BE2C (cell line): ENCODE results near the gene FIG4.

Experiments
- DNase-seq: peaks from one replicate; pipeline ENCODE4 v3.0.0-alpha.2; 2020
- H3K27me3 ChIP-seq: fragments of 250-450 bp; sonication (Bioruptor Pico); 2 replicates; pipeline ENCODE4 v1.5.1; 2020; ENCODE audit warnings: mild to moderate bottlenecking
- H3K36me3 ChIP-seq: fragments of 250-450 bp; sonication (Bioruptor Pico); 2 replicates; pipeline ENCODE4 v1.5.1; 2020; ENCODE audit warnings: mild to moderate bottlenecking
- H3K4me1 ChIP-seq: fragments of 250-450 bp; sonication (Bioruptor Pico); 2 replicates; pipeline ENCODE4 v1.5.1; 2020
- H3K4me3 ChIP-seq: 2 replicates; pipeline ENCODE4 v1.5.1; 2011; ENCODE audit warnings: low read depth, low read length
- H3K9me3 ChIP-seq: fragments of 250-450 bp; sonication (Bioruptor Pico); 2 replicates; pipeline ENCODE4 v1.5.1; 2020
- TF ChIP-seq, protein P1 (sequence below): IDR thresholded peaks from 2 replicates; pipeline ENCODE4 v1.5.1; 2012; ENCODE audit warnings: mild to moderate bottlenecking, low read depth, low read length

FIG4 gene

DNA sequence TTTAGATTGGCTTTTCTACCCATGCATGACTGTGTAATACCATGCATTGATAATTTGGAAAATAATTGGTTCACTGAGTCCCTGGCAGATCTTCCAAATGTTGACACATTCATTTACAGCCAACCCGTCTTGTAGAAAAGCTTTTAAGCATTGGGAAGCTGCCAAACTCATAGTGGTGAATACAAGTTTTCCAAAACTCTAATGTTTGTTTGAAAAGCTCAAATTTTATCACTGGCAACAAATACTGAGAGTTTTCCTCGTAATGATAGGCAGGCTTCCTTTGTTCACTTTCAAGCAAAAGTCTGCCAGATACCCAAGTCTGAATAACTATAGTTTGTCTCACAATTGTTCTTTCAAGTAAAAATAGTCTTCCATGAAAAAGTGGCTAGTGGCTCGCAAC is 143.0 kb downstream of the FIG4 start:
- Histone ChIP-seq H3K36me3 (no peaks in the 10 kb centered on the region), H3K4me1 (no peaks in the 10 kb centered on the region), H3K4me3 (no peak overlapping the region), H3K9me3 (no peaks in the 10 kb centered on the region), H3K27me3 (no peaks in the 10 kb centered on the region)
- DNase-seq = no peak
- TF ChIP-seq, protein P1, sequence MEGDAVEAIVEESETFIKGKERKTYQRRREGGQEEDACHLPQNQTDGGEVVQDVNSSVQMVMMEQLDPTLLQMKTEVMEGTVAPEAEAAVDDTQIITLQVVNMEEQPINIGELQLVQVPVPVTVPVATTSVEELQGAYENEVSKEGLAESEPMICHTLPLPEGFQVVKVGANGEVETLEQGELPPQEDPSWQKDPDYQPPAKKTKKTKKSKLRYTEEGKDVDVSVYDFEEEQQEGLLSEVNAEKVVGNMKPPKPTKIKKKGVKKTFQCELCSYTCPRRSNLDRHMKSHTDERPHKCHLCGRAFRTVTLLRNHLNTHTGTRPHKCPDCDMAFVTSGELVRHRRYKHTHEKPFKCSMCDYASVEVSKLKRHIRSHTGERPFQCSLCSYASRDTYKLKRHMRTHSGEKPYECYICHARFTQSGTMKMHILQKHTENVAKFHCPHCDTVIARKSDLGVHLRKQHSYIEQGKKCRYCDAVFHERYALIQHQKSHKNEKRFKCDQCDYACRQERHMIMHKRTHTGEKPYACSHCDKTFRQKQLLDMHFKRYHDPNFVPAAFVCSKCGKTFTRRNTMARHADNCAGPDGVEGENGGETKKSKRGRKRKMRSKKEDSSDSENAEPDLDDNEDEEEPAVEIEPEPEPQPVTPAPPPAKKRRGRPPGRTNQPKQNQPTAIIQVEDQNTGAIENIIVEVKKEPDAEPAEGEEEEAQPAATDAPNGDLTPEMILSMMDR = no peak

DNA sequence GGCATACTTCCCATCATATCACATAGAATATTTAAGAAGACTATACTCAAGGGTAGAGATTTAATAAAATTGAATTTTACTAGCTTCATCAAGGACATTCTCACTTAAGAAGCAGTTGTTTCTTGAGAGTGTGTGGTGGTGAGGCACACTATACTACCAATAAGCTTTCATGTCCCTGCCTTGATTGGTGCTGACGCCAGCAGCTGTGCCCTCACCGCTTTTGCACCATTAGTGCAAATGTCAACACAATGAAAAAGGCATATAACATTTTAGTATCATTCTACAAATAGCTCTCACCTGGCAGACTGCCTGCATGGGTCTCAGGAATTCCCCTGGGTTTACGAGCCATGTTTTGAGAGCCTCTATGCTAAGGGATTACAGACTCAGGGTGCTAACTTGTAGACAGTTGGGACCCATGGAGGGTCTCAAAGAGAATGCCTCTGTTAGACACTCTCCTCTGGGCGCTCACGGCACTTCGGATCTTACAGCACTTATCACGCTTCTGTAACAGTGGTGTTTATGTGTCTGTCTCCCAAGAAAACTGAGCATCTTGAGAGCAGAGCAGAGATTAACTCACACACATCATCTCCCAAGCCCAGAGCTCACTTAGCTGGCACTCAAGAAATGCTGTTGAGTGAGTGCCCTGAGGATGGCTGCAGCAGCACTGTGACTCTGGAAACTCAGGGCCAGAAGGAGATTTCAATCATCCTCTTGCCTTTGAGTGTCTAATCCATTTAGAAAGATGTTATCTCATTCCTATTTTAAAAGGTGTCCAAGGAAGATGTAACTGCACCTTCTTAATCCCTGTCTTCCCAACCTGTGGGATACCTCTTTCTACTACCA is 143.7 kb downstream of the FIG4 start:
- DNase-seq = no peak

DNA sequence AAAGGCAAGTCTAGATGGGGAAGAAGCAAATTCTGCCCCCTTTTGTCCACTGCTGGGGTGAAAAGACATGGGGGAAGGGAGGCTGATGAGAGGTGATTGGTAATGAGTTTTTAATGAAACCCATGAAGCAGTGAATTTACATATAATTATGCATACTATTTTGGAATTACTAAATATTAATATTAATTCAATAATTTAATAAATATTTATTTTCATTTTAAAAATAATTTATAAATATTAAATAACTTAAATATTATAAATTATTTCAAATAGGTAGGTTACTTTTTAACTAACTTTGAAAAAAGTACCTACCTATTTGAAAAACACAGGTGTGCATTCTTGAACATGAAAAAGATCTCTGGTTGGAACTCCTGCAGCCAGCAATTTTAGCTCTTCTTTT is 148.9 kb downstream of the FIG4 start:
- H3K4me1 ChIP-seq = no peaks in the 10 kb centered on the region
- TF ChIP-seq, protein P1 = no peak
- no peaks in the 10 kb centered on the region for H3K27me3 ChIP-seq
- no peak for DNase-seq
- no peaks in the 10 kb centered on the region for H3K9me3 ChIP-seq
- H3K36me3 ChIP-seq = no peaks in the 10 kb centered on the region
- H3K4me3 ChIP-seq = no peak overlapping the region

More for the DNA sequence above, 143.7 kb downstream of the FIG4 start:
- Histone ChIP-seq H3K9me3 (no peaks in the 10 kb centered on the region), H3K4me3 (no peak overlapping the region), H3K4me1 (no peaks in the 10 kb centered on the region), H3K27me3 (no peaks in the 10 kb centered on the region), H3K36me3 (no peaks in the 10 kb centered on the region)
- TF ChIP-seq, protein P1 = no peak

DNA sequence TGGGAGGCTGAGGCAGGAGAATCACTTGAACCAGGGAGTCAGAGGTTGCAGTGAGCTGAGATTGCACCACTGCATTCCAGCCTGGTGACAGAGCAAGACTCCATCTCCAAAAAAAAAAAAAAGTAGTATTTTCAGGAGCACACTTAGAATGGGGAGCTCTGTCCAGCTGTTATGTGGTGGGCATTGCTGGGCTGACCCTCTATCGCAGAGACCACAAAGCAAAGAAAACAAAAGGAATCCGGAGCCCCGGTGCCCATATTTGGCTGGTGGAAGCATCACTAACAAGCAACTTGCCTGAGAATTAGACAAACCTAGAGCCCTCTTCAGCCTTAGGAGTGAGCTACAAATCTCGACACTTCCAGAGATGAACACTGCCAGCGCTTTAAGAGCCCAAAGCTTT is 149.7 kb downstream of the FIG4 start:
- Histone ChIP-seq H3K4me3 (no peak overlapping the region), H3K27me3 (no peaks in the 10 kb centered on the region), H3K36me3 (no peaks in the 10 kb centered on the region), H3K9me3 (no peaks in the 10 kb centered on the region), H3K4me1 (no peaks in the 10 kb centered on the region)
- TF ChIP-seq, protein P1 = no peak
- DNase-seq = no peak

GRCh38 chr6:109841869-109842268 is 150.8 kb downstream of the FIG4 start:
- Histone ChIP-seq H3K36me3 (no peaks in the 10 kb centered on the region), H3K9me3 (no peaks in the 10 kb centered on the region), H3K27me3 (no peaks in the 10 kb centered on the region), H3K4me1 (no peaks in the 10 kb centered on the region), H3K4me3 (no peak overlapping the region)
- DNase-seq = no peak
- TF ChIP-seq, protein P1 = no peak

- TF ChIP-seq, protein P1 = no peak
- H3K9me3 ChIP-seq = no peaks in the 10 kb centered on the region
- H3K4me1 ChIP-seq = no peaks in the 10 kb centered on the region
- DNase-seq = no peak
- H3K4me3 ChIP-seq = no peak overlapping the region
- no peaks in the 10 kb centered on the region for H3K36me3 ChIP-seq
- H3K27me3 ChIP-seq = no peaks in the 10 kb centered on the region
Measured at GRCh38 chr6:109852713-109853112, 161.6 kb downstream of the FIG4 start.
